Measurements from ENCODE around the gene KPNA3. TPM values are rescaled to one million over a fixed set of nuclear protein-coding genes. Genes with fewer than 3 reads are reported as not detected.

The KPNA3 gene
- total RNA-seq, 1 experiment from 2014 or later, result 49.7 TPM

- H3K27me3 Mint-ChIP-seq (ENCODE audit: low read depth), result no peaks in the 10 kb centered on the region; the same call in 1 of the 2 replicates
- no peak overlapping the region; a peak in 1 of 7 replicates for H3K27ac Mint-ChIP-seq
- H3K9ac ChIP-seq (ENCODE audit: extremely low read depth, insufficient read length, low read length), result no peak overlapping the region
- no peaks in the 10 kb centered on the region for H4K20me1 ChIP-seq (ENCODE audit: control insufficient read depth, insufficient read depth, insufficient read length)
- no peaks in the 10 kb centered on the region for H3K27me3 ChIP-seq (ENCODE audit: insufficient read depth, low read length)
- H4K8ac ChIP-seq (replicated peaks; ENCODE audit: insufficient read length, low read depth, low read length), result no peak overlapping the region
- H3K4me2 ChIP-seq (ENCODE audit: insufficient read depth, insufficient read length, low read length), result no peak overlapping the region
- no peak overlapping the region for H2AFZ ChIP-seq (ENCODE audit: low read length)
- no peak overlapping the region for H3K18ac ChIP-seq (ENCODE audit: insufficient read length, low read depth, low read length)
- H3K79me2 ChIP-seq (ENCODE audit: insufficient read depth, low read length), result peaks cover 5% of the 10 kb centered on the region; the same call in 1 of the 2 replicates
- H3K14ac ChIP-seq (ENCODE audit: insufficient read depth, low read length), result no peak overlapping the region
- peaks cover 4% of the 10 kb centered on the region; the same call in 1 of the 2 replicates for H3K4me1 ChIP-seq (ENCODE audit: insufficient read depth, low read length)
- H4K5ac ChIP-seq (ENCODE audit: insufficient read length, low read depth, low read length), result no peak overlapping the region
- H3K27ac ChIP-seq (ENCODE audit: insufficient read length, low read depth, low read length), result no peak overlapping the region
- H2BK5ac ChIP-seq (ENCODE audit: insufficient read length, low read length), result no peak overlapping the region
- no peak for TF ChIP-seq CTCF (conservative IDR thresholded peaks at IDR 0.05)
- no peak overlapping the region for H3K23ac ChIP-seq (ENCODE audit: insufficient read length, low read depth, low read length)
- no peaks in the 10 kb centered on the region for H3K23me2 ChIP-seq (ENCODE audit: insufficient read length, low read depth, low read length, poor library complexity, severe bottlenecking)
- no peak overlapping the region for H3K4me3 Mint-ChIP-seq
- peaks cover 8 to 17% (median 10%) of the 10 kb centered on the region in 3 experiments; a peak in 5 of 7 replicates for H3K36me3 Mint-ChIP-seq (ENCODE audit: insufficient read depth in 1 of 3, low read depth in 3 of 3)
- no peaks in the 10 kb centered on the region for H3K9me3 ChIP-seq (ENCODE audit: control insufficient read depth, low read depth, low read length)
- no peaks in the 10 kb centered on the region; a peak in 1 of 5 replicates for H3K9me3 Mint-ChIP-seq
- H3K56ac ChIP-seq (ENCODE audit: insufficient read length, low read depth, low read length), result no peak overlapping the region
- no peaks in the 10 kb centered on the region for H3K79me1 ChIP-seq (ENCODE audit: insufficient read depth, low read depth, low read length, poor library complexity, severe bottlenecking)
- H3K4ac ChIP-seq (ENCODE audit: low read depth, low read length), result no peak overlapping the region
- WGBS (ENCODE audit: extremely low coverage, insufficient read length, low lambda C conversion rate), result no CpG with 5 or more reads among the region's 3 CpGs
- no peak overlapping the region for H3T11ph ChIP-seq (ENCODE audit: low read length)
- H4K91ac ChIP-seq (ENCODE audit: insufficient read length, low read depth, low read length), result no peak overlapping the region
- no peak overlapping the region for H2BK15ac ChIP-seq (ENCODE audit: low read depth, low read length)
- DNase-seq, result no peak
- peaks cover 16 to 21% of the 10 kb centered on the region in 2 experiments for H3K4me1 Mint-ChIP-seq
- H2BK120ac ChIP-seq (ENCODE audit: low read depth, low read length, poor library complexity, severe bottlenecking), result no peak overlapping the region
- no peak overlapping the region for H2BK20ac ChIP-seq (ENCODE audit: low read depth, low read length, poor library complexity, severe bottlenecking)
- H2BK12ac ChIP-seq (ENCODE audit: insufficient read length, low read depth, low read length), result no peak overlapping the region
- H2AK5ac ChIP-seq (ENCODE audit: insufficient read length, low read length), result no peak overlapping the region
Observed at GRCh38 chr13:49693877-49694276, 98.6 kb downstream of the KPNA3 start.
